HG02885 (cell line): ENCODE measurements around the gene LINGO4.

ENCODE experiments used
- ATAC-seq: cut with Tn5 transposase; IDR thresholded peaks from one replicate; pipeline ENCODE4 v1.9.1; 2021; ENCODE audit warnings: mild to moderate bottlenecking; ENCODE audit not compliant: unreplicated experiment, poor library complexity

Gene LINGO4

DNA sequence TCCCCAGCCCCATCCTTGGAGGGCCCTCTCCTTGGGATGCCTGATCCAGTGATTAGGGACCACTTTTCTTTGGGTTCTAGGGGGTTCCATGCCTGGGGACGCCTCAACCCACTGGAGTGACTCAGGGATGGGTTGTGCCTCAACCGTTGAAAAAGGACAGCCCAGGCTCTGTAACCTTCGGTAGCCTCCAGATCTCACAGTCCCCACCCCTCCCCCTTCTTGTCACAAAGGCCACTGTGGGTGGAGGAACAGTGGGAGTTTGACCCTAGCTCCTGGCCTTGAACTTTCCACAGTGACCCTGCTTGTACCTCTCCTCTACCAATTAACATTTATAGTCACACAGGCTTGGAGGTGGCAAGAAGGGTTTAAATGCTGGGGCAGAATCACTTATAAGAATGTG lies 29.0 kb upstream of the LINGO4 start:
- no peak for ATAC-seq

DNA sequence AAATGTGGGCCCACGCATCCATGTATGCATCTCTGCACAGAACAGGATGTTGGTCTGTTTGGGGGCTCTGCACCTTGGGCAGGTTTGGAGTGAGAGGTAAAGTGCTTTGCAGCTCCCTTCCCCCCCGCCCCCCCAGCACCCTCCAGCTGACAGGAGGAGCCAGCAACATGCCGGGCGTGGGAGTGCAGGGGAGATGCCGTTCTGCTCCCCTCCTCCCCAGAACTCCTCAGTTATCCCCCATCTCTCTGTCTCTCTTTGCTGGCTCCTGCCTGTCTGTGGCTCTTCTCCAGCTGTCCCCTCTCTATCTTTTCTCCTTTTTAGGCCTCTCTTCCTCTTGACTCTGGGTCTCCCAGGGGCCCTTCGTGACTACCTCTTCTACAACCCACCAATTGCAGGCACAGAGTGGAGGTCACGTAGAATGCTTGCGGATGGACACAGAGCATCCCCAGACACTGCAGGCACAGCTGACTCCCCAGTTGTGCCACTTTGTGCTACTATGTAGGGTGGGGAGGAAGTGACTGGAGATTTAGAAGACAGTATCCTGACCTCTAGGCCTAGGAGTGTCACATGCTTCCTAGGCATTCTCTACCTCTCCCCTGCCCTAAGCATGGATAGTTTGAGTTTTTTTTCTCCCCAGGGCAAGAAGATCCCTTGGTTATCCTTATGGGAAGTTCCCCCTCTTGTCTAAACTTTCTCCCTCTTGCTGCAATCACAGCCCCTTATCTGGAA lies 28.1 kb upstream of the LINGO4 start:
- no peak for ATAC-seq

DNA sequence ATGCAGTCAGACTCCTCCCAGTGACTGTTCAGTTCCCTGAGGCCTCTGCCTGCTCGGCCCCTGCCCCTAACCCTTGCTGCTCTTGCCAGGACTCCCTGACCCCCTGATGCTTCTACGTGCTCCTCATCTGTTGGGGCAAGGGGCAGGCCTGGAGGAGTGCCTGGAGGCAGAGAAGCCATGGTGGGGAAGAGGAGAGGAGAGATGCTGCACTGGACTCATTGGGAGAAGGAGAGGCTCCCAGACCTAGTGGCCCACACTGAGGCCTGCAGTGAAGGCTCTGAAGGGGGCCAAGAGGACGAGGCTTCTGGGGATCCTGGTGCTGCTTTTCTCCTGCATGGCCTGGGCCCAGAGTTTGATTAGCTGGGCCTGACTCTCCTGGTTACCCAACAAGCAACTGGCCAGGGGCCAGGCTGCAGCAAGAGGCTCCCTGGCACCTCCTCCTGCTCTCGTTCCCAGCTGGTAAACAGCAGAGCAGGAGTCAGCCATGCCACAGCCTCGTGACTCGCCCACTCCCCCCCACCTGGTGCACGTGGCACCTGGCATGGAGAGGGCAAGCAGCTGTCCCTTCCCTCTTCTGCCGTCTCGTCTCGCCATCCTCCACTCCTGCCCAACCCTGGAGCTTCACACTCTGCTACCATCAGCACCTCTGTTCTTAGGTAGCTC lies 27.2 kb upstream of the LINGO4 start:
- no peak for ATAC-seq

DNA sequence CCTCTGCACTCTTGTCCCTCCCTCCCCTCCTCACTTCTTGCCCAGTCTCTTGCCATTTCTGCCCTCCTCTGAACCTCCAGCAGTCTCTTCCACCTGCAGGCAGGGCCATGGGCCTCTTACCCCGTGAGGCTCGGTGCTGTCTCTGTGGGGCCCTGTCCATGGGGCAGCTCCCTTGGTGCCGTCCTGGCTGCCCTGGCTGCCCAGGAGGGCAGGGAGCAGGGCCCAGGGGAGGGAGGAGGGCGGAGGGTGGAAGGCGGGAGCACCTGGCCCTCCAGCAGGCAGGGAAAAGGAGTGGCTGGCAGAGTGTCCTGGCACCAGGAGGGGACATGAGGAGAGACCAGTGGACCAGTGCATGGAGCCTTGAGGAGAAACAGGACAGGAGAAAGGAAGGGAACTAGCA lies 26.4 kb upstream of the LINGO4 start, which contains the start of gene RORC:
Gene RORC (minus strand): TSS at position 198 of the 400 bp plus-strand sequence. CDS start 38 bp downstream, at position 160.
- ATAC-seq: no peak

DNA sequence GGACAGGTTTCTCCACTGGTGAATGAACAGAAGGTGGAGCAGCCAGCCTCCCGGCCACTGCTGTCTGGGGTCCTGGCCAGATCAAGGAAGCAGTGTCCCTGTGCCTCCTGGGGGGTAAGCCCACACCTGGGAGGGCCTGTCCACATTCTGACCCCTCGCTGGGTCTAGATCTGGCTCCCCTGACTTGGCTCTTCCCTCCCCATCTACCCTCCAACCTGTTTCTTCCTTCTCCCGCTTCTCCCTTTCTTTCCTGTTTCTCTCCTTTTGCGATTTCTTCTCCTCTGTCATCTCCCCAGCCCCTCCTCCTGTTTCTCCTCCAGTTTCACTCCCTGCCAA lies 26.0 kb upstream of the LINGO4 start:
- no peak for ATAC-seq

DNA sequence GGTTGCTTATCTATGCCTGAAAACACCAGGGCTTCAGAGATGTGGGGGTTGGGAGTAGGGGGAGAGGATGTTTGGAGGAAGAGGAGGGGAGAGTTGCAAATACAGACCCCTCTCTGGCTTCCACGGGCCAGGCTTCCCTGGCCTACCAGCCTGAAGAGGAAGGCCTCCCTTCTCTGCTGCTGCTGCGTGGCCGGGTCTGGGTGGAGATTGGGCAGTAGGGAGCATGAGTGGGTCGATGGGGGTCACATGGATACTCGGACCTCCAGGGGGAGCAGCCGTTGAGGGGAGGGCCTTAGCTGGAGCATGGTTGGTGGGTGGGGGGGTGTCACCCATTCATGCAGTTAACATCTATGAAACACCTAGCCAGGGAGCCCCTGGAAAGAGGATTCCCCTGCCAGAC lies 24.8 kb upstream of the LINGO4 start:
- ATAC-seq: no peak

DNA sequence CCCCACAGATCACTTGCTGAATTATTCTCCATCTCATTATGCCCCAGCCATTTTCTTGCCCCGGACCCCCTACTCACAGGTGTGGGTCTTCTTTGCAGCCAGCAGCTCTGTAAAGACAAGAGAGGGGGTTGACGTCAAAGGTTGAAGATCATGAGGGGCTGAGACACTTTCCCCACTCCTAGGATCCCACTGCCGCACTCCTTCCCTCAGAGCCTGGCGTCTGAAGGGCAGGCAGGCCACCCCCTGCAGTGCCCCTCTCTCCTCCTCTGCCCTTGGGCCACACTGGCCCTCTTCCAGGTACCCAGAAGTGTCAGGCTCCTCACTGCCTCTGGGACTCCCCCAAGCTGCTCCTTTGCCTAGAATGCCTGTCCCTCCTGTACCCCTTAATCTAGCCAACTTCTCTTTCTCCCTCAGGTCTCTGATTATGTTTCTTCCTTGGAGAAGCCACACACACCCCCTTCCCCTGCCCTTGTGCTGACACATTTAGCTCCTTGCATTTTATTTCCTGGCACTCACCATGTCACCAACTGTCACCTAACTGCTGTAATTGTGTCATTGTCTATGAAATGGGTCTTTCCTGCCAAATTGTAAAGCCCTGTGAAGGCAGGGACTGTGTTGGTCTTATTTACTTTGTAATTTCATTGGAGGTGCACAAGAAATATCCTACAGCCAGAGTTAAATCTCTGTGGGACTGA lies 24.3 kb upstream of the LINGO4 start:
- ATAC-seq: no peak

DNA sequence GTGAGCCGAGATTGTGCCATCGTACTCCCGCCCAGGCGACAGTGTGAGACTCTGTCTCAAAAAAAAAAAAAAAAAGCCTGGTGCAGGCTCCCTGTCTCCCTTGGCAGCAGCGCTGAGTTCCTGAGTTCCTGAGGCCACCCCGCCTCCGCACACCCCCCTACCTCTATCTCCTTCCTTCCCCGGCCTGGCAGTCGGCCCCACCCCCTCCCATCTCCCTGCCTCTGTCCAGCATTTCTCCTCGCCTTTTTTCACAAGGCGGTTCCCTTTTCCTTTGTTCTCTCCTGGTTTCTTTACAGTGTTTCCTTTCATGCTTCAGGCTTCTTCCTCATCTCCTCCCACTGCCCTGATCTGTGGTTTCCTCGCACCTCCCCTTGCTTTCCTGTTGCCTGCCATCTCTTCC lies 23.7 kb upstream of the LINGO4 start:
- ATAC-seq: no peak

DNA sequence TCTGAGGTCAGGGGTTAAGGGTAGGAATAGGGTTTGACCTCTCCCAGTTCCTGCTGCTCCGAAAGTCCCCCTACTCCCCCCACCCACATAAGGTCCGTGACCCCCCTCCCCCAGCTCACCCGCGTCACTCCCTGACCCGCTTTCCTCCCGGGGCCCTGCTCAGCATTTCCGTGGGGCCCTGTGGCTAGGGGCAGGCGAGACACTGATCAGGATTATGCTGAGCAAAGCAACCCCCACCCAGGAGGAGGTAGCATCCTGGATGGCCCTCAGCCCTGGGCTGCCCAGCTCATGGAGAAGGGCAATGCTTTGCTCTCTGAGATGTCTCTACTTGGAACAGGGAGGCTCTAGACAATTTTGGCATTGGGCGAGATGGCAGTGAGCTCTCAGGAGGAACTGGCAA lies 22.6 kb upstream of the LINGO4 start:
- ATAC-seq: no peak

DNA sequence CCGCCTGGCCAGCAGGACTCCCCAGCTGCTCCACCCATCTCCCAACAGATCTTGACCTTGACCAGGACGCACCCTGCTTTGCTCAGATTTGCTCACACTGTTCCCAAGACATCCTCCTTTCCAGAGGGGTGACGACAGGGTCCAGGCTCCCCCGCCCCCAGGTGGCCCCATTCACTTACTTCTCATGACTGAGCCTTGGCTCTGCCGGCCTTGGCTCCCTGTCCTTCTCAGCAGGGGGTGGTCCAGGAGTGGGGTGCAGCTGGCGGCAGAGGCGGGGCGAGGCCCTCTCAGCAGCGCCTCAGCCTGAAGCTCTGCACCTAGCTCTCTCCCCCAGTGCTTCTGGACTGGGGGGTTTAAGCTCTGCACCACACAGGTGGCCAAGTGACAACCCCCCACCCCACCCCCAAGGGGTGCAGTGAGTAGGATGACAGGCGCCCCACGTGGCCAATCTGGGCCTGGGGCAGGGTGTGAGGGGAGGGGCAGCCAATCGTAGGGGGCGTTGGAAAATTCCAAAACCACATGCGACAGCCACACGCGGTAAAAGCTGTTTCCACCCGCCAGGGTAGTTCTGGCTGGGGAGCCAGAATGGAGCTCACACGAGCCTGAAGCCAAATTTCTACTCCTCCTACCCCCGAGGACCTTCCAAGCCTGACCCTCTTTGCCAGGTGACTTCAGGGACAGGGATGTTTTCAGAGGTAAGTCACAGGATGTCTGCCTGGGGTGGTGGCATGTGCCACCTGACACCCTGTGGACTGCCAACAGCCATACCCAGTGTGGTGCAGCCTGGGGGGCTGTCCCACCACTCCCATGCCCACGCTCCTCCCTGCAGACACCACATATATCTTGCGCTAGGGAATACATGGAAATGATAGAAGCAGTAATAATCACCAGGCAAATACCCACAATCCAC lies 20.8 kb upstream of the LINGO4 start:
- no peak for ATAC-seq

DNA sequence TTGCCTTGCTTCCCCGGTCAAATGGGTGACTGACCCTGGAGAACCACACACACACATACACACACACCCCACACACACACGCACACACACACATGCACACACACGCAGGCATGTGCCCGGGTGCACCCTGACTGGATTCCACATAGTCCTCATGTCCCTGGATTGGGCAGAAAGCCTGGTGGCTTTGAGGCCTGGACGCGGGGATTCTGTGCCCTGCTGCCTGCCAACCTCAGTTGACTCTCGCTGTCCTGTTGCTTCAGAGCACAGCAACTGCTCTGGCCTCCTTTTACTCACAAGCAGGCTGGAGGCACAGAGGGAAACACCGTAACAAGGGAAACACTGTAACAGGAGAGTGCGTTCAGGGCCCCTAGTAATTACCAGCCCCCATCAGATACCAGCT lies 20.0 kb upstream of the LINGO4 start:
- no peak for ATAC-seq

DNA sequence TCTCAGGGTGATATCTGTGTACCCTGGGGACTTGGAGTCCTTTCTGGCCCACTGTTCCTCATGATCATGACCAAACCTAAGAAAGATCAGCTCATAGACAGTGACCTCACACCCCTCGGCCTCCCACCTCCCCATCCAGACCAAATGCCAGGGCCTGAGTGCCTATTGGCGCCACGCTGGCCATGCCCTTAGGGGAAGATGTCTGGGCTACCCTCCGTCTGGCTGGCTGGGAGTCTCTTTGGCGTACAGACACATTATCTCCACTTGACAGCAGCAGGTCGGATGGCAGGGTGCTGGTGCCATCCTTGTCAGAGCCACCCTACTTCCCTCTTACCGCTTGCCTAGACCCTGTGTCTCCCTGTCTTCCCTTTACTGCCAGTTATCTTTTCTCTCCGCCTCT lies 18.0 kb upstream of the LINGO4 start:
- ATAC-seq: no peak

DNA sequence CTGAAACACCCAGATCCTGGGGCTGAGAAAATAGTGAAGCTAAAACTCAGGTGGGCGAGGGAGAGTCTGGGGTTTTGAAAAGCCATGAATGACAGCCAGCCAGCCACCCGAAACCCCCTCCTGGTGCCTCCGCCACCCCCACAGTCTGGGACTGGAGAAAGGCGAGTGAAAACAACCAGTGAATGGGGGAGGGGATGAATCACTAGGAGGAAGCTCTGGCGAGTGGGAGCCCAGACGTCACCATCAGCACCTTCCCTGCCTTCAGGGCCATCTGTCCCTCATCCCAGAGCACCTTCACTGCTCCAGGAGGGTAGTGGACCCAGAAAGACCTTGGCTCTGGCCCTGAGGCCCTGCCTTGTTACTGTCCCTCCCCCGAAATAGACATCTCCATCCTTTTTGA lies 17.2 kb upstream of the LINGO4 start:
- ATAC-seq: no peak

DNA sequence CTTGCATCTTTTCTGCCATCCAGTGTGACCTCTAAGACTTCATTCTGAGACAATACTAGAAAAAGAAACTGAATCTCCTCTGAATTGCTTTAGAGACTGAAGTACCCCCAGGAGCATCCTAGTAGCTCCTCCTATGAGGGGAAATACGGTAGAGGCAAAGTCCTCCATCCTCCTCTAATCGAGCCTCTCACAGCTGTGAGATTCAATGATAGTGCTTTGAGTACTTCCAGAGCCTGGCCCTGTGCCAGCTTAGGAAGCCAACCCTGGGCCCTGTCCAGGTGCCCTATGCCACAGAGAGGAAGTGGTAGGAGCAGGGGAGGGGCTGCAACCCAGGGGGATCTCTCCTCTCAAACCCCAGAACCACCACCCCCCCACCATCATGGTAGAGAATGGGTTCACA lies 15.7 kb upstream of the LINGO4 start:
- no peak for ATAC-seq

DNA sequence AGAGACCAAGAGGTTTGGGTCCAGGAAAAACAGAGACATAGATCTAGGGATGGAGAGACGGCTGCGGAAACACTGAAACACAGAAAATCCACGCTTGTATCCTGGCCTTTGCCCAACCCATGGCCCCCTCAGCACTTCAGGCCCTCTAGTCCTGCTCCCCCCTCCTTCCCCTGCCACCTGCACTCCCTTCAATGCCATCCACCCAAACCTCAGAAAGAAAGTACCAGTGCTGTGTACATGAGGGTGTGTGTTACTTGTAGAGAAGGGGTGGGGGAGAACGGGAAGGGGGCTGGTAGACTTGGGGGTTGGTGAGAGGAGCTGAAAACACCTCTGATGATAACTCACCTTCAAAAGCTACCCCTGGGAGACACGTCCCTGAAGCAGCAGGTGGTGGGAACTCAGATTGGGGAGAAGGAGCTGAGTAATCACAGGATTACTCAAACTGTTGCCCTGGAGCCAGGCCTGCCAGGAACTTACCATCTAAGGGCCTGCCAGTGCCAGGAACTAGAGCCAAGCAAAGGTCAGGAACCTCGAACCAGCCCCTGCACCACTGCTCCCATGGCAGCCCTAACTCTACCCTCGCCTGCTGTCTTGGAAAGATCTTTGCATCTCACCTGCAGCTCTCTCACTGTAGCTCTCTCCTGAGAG lies 14.9 kb upstream of the LINGO4 start:
- no peak for ATAC-seq

DNA sequence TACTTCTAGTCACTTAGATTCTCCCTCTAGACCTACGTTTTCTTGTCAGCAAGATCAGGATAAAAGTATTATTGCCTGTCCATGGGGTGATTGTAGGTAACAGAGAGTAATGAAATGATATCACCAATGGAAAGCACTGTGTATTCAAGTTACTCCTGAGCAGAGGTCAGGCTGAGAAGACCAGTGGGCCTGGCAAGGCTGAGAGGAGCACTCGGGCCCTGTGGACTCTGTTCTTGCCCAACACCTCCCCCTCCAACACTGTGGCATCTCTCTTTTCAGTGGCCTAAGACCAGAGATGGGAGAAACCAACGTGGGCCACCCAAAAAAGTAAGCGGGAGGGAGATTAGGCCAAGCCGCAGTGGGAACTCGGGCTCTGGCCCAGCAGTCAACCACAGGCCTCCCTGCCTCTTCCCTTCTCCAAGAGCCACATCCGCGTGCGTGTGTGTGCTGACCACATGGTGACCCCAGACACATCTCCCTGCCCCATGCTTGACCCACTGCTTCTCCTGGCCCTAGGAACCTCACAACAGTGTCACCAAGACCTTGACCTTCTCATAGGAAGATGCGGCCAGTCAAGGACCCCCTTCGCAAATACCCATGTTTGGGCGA lies 14.1 kb upstream of the LINGO4 start:
- no peak for ATAC-seq

DNA sequence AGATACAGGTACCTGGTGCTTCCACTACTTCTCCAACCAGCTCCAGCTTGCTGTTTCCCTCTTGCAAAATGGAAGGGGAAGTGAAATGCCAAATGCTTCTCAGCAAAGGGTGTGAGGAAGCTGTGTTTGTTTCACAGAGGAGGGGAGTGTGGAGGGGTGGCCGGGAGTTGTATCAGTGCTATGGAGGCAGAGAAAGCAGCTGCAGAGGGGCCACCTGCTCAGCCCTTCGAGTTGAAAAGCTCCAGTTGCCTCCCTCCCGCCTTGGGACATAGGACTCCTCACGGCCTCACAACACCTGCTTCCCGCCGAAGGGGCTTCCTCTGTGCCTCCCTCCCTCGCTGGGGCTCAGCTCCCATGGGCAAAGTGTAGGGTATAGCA lies 12.1 kb upstream of the LINGO4 start:
- no peak for ATAC-seq

DNA sequence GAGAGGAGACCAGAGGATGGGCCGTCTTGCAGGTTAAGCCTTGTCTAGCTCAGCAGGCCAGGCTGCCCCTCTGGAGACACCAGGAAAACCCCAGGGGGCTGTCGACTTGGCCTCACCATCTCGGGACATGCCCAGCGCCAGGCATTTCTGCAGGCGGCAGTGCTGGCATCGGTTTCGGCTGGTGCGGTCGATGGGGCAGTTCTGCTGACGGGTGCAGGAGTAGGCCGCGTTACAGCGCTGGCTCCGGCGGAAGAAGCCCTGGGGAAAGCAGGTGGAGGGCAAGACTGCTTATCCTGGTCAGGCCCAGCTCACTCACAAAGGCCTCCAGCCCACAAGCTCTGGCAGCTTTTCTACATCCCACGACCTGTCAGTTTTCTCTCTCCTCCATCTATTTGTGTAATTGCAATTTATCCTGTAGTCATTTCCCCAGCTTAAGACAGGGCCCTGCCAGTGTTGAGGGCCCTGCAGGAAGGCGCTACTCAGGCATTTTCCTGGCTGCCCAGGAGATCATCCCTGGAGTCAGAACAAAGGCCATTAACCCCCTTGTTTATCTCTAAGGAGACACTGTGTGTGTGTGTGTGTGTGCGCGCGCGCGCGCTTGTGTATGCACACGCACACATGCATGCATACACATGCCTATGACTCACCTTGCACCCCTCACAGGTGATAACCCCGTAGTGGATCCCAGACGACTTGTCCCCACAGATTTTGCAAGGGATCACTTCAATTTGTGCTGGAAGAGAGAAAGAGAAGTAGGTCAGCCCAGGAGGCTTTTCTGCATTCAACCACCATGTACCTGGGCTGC lies 11.5 kb upstream of the LINGO4 start:
- ATAC-seq: no peak

DNA sequence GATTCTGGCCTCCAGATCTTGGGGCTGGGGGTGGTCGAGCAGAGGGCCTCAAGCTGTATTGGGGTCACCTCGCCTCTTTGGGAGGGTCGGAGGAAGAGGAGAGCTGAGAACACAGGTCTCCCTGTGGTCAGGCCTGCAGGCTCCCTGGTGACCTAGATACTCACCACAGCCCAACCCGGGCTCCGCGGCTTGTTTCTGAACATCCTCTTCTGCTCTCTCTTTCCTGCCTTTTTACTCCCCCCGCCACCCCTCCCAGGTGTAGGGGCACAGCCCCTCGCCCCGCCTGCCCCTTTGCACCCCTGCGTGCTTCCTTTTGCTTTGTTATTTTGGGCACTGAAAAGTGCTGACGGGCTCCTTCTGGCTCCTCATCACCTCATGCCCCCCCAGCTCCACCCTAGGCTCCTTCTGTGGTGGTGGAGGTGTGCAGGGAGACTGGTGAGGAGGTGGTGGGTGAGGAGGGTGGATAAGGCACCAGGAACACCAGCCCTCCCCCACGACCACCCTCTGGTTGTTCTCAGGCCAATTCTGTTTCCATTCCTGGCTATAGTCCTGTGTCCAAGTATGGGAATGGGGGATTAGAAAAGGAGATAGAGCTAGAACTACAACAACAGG lies 10.6 kb upstream of the LINGO4 start:
- no peak for ATAC-seq
